Activated T-cell treated with anti-CD3 and anti-CD28 coated beads, Interleukin-2, amount 50 U/mL, for 24 hours (primary cell): ENCODE measurements around the gene TSPAN5.
"Not testable (repeated sequence)": the region's sequence is repeated elsewhere in the genome, so short reads cannot be mapped to it uniquely, and the experiment has no call there.

Experiments
- DNase-seq: peaks from one replicate; pipeline ENCODE4 v3.0.0-alpha.2; 2020
- H3K27ac Mint-ChIP-seq: 2 replicates; pipeline ENCODE4 v1.8.0; 2020; ENCODE audit warnings: mild to moderate bottlenecking, mixed read lengths
- H3K27me3 Mint-ChIP-seq: 2 replicates; pipeline ENCODE4 v1.8.0; 2020; ENCODE audit warnings: mixed read lengths
- H3K36me3 Mint-ChIP-seq: 2 replicates; pipeline ENCODE4 v1.8.0; 2020; ENCODE audit warnings: low read depth, mixed read lengths
- H3K4me1 Mint-ChIP-seq: 2 replicates; pipeline ENCODE4 v1.8.0; 2020; ENCODE audit warnings: low read depth, mixed read lengths
- H3K4me3 Mint-ChIP-seq: 2 replicates; pipeline ENCODE4 v1.8.0; 2020; ENCODE audit warnings: mild to moderate bottlenecking, moderate library complexity, mixed read lengths
- H3K9me3 Mint-ChIP-seq: 2 replicates; pipeline ENCODE4 v1.8.0; 2020; ENCODE audit warnings: mixed read lengths

Gene TSPAN5

GRCh38 chr4:98658287-98659105 is at the start of gene TSPAN5:
TSS of gene TSPAN5 (minus strand) at chr4:98658611.
- Mint-ChIP-seq H3K27ac (peak within 1 kb of the TSS; percentile 91), H3K4me1 (peaks cover 82% of the 10 kb centered on the region), H3K36me3 (peaks cover 23% of the 10 kb centered on the region), H3K4me3 (peak within 1 kb of the TSS; percentile 90), H3K27me3 (no peaks in the 10 kb centered on the region), H3K9me3 (no peaks in the 10 kb centered on the region)
- DNase-seq: peak; percentile 91

DNA sequence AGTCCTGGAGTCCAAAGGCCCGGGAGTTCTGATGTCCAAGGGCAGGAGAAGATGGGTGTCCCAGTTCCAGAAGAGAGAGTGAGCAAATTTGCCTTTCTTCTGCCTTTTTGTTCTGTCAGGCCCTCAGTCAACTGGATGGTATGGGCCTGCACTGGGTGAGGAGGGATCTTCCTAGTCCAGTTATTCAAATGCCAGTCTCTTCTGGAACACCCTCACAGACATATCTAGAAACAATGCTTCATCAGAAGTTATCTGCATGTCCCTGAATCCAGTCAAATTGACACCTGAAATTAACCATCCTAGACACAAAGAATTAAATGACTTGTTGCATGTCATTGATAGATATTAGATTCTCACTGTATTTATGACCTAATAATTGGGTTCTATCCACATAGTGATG is 48.5 kb upstream of the TSPAN5 start:
- no peaks in the 10 kb centered on the region for H3K27me3 Mint-ChIP-seq
- peaks cover 2% of the 10 kb centered on the region for H3K36me3 Mint-ChIP-seq
- H3K4me1 Mint-ChIP-seq: peaks cover 43% of the 10 kb centered on the region
- H3K9me3 Mint-ChIP-seq: peaks cover 29% of the 10 kb centered on the region
- DNase-seq: no peak
- H3K4me3 Mint-ChIP-seq: no peak overlapping the region
- peak overlapping the region; percentile 86 for H3K27ac Mint-ChIP-seq

- H3K4me1 Mint-ChIP-seq: peaks cover 43% of the 10 kb centered on the region
- peak overlapping the region; percentile 46 for H3K4me3 Mint-ChIP-seq
- peaks cover 29% of the 10 kb centered on the region for H3K9me3 Mint-ChIP-seq
- H3K27ac Mint-ChIP-seq: peak overlapping the region; percentile 86
- no peaks in the 10 kb centered on the region for H3K27me3 Mint-ChIP-seq
- H3K36me3 Mint-ChIP-seq: peaks cover 2% of the 10 kb centered on the region
- DNase-seq: peak; percentile 43
These were observed 47.9 kb upstream of the TSPAN5 start for GRCh38 chr4:98706200-98706813.

- H3K27ac Mint-ChIP-seq: peak overlapping the region; percentile 86
These were observed 47.2 kb upstream of the TSPAN5 start for GRCh38 chr4:98705586-98705985.

DNA sequence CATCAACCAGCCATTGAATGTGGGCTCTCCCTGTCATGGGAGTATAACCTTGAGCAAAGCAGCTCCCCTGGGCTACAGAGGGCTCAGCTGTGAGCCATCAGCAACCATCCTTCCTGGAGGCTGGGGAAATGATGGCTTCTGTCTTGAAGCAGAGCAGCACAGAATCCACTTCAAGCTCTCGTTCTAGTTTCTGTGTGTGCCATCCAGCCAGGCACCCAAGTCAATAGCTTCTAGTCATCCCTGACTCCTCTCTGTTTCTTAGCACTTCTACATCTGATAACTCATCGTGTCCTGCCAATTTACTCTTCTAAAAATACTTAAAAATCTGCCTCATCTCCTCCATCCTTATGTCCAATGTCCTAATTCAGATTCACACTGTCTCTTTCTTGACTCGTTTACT is 42.2 kb upstream of the TSPAN5 start:
- Mint-ChIP-seq H3K9me3 (peaks cover 32% of the 10 kb centered on the region), H3K27ac (no peak overlapping the region)

More at GRCh38 chr4:98705586-98705985, 47.2 kb upstream of the TSPAN5 start:
- H3K4me3 Mint-ChIP-seq, H3K36me3 Mint-ChIP-seq, H3K27me3 Mint-ChIP-seq, DNase-seq: not testable (repeated sequence)
- Mint-ChIP-seq H3K9me3 (peaks cover 29% of the 10 kb centered on the region), H3K4me1 (peaks cover 43% of the 10 kb centered on the region)

GRCh38 chr4:98694076-98694475 is 35.7 kb upstream of the TSPAN5 start:
- DNase-seq: no peak
- Mint-ChIP-seq H3K27ac (no peak overlapping the region), H3K9me3 (peaks cover 9% of the 10 kb centered on the region), H3K36me3 (no peaks in the 10 kb centered on the region), H3K4me3 (no peak overlapping the region), H3K27me3 (no peaks in the 10 kb centered on the region), H3K4me1 (peaks cover 8% of the 10 kb centered on the region)

More for the DNA sequence above, 42.2 kb upstream of the TSPAN5 start:
- H3K27me3 Mint-ChIP-seq: no peaks in the 10 kb centered on the region
- DNase-seq: no peak
- peaks cover under 1% of the 10 kb centered on the region for H3K36me3 Mint-ChIP-seq
- H3K4me1 Mint-ChIP-seq: peaks cover 16% of the 10 kb centered on the region
- H3K4me3 Mint-ChIP-seq: no peak overlapping the region

GRCh38 chr4:98692411-98692810 is 34.0 kb upstream of the TSPAN5 start:
- Mint-ChIP-seq H3K4me3 (no peak overlapping the region), H3K27ac (no peak overlapping the region), H3K9me3 (peaks cover 5% of the 10 kb centered on the region), H3K27me3 (no peaks in the 10 kb centered on the region), H3K36me3 (no peaks in the 10 kb centered on the region), H3K4me1 (peaks cover 25% of the 10 kb centered on the region)
- no peak for DNase-seq

- Mint-ChIP-seq H3K27ac (no peak overlapping the region), H3K27me3 (no peaks in the 10 kb centered on the region), H3K9me3 (peaks cover under 1% of the 10 kb centered on the region), H3K36me3 (no peaks in the 10 kb centered on the region), H3K4me1 (peaks cover 32% of the 10 kb centered on the region), H3K4me3 (no peak overlapping the region)
- no peak for DNase-seq
These were observed 33.2 kb upstream of the TSPAN5 start for GRCh38 chr4:98691588-98691987.

DNA sequence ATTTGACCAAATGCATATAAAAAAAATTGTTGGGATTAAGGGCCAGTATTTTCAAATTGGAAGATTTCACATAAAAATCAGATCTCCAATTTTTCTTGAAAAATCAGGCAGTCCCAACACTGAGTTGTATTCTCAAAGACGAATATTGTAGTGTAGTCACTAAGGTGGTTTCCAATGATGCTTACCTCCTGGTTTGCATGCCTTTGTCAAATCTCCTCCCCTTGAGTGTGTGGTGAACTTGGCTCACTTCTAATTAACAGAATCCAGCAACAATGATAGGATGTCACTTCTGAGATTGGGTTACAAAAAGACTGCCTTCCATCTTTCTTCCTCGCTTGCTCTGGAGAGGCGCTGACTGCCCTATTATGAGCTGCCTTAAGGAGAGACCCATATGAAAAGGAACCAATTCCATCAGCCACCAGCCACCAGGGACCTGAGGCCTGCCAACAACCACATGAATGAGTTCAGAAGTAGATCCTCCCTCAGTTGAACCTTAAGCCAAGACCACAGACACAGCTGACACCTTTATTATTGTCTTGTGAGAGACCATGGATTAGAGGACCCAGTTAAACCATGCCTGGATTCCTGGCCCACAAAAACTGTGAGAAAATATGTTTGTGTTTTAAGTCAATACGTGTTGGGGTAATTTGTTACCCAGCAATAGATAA is 31.2 kb upstream of the TSPAN5 start:
- Mint-ChIP-seq H3K27ac (peak overlapping the region; percentile 84), H3K36me3 (no peaks in the 10 kb centered on the region), H3K9me3 (no peaks in the 10 kb centered on the region), H3K4me1 (peaks cover 40% of the 10 kb centered on the region), H3K27me3 (no peaks in the 10 kb centered on the region), H3K4me3 (no peak overlapping the region)
- DNase-seq: no peak

DNA sequence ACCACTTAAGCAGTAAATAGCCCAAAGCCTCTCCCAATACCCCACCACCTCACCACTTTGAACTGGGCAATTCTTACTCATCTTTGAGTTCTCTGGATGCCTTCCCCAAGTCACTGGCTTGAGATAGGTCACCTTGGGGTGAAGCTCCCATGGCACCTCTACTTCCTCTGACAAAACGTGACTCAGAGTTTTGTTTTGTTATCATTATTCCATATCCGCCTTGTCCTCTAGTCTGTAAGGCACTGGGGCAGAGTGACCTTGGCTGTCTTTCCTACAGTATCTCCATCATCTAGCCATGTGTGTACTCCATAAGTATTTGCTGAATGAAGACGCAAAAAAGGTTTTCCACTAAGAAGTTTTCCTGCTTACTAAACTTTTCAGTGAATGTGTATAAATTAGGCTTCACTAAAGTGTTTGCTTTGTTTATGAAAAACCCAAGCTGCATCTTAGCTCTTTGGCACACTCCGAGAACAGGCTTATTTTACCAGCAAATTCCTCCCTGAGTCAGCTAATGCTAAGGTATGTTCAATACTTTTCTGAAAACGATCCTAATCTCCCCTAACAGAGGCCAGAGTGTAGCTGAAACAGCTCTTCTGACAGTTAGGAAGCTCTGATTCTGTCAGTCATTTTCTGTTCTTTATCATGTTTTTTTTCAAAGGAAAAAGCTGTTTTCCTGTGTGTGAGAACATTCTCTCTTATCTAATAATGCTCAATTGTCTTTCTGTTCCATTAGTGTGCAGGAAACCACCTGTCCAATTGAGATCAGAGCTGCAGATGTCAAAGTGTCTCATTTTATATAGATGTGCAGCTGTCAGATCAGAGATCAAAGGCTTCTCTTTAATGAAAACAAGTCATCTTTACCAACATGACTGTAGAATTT is 30.2 kb upstream of the TSPAN5 start:
- Mint-ChIP-seq H3K4me3 (peak overlapping the region; percentile 15), H3K4me1 (peaks cover 40% of the 10 kb centered on the region), H3K27me3 (no peaks in the 10 kb centered on the region), H3K36me3 (no peaks in the 10 kb centered on the region), H3K27ac (peak overlapping the region; percentile 84), H3K9me3 (no peaks in the 10 kb centered on the region)
- no peak for DNase-seq

GRCh38 chr4:98687876-98688275 is 29.5 kb upstream of the TSPAN5 start:
- no peaks in the 10 kb centered on the region for H3K36me3 Mint-ChIP-seq
- no peaks in the 10 kb centered on the region for H3K9me3 Mint-ChIP-seq
- DNase-seq: no peak
- H3K27me3 Mint-ChIP-seq: no peaks in the 10 kb centered on the region
- peak overlapping the region; percentile 84 for H3K27ac Mint-ChIP-seq
- no peak overlapping the region for H3K4me3 Mint-ChIP-seq
- peaks cover 40% of the 10 kb centered on the region for H3K4me1 Mint-ChIP-seq

GRCh38 chr4:98686847-98687246 is 28.4 kb upstream of the TSPAN5 start:
- no peak for DNase-seq
- Mint-ChIP-seq H3K9me3 (no peaks in the 10 kb centered on the region), H3K27ac (no peak overlapping the region), H3K36me3 (no peaks in the 10 kb centered on the region), H3K4me1 (peaks cover 40% of the 10 kb centered on the region), H3K27me3 (no peaks in the 10 kb centered on the region), H3K4me3 (no peak overlapping the region)

DNA sequence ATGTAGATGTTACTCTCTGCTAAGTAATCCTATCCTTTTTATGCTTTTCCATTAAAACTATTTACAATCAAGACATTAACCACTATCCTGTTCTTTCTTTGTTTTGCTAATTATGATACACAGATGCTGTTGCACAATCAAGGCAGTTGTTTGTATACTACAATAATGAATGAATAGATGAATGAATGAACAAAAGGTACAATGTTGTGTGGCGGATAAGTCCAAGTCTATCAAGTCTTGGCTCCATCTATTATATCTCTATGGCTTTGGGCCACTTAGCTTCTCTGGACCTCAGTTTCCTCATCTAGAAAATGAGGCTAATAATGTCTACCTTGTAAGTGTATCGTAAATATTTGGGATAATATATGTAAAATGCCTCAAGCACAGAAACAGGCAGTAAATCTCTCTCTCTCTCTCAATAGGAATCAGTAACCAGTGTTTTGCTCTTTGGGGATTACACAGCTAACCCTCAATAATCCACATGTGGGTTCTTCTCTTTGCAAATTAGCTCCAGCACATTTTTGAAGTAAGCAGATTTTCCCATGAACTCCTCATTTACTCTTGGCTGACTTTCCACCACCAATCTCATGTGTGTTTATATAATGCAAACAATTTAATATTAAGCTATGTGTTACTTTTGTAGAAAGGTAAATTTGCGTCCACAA is 27.8 kb upstream of the TSPAN5 start:
- no peak overlapping the region for H3K4me3 Mint-ChIP-seq
- peaks cover 40% of the 10 kb centered on the region for H3K4me1 Mint-ChIP-seq
- H3K36me3 Mint-ChIP-seq: no peaks in the 10 kb centered on the region
- no peak overlapping the region for H3K27ac Mint-ChIP-seq
- no peaks in the 10 kb centered on the region for H3K9me3 Mint-ChIP-seq
- no peaks in the 10 kb centered on the region for H3K27me3 Mint-ChIP-seq
- DNase-seq: no peak
